Measurements from ENCODE around the gene SMCR8. TPM values are rescaled to one million over a fixed set of nuclear protein-coding genes. Genes with fewer than 3 reads are reported as not detected.

SMCR8 gene
- total RNA-seq, 1 donor from 2014 or later: 8.9 TPM

GRCh38 chr17:18324140-18325050, 9.3 kb downstream of the SMCR8 start:
- H3K27ac Mint-ChIP-seq: no peak overlapping the region
- peak; percentile 5 for TF ChIP-seq CTCF (IDR thresholded peaks at IDR 0.05)
- no peak for TF ChIP-seq EZH2phosphoT487 (IDR thresholded peaks at IDR 0.05)
- Histone ChIP-seq H3F3A (ENCODE audit: low read depth) (no peaks in the 10 kb centered on the region), H3K4me3 (no peak overlapping the region), H3K27ac (no peak overlapping the region), H3K79me2 (ENCODE audit: low read depth) (peaks cover 7% of the 10 kb centered on the region), H3K9ac (no peak overlapping the region), H4K20me1 (ENCODE audit: low read depth) (peaks cover 20% of the 10 kb centered on the region), H3K27me3 (no peaks in the 10 kb centered on the region), H3K4me2 (no peak overlapping the region), H2AFZ (replicated peaks) (no peak overlapping the region), H3K4me1 (no peaks in the 10 kb centered on the region), H3K36me3 (no peaks in the 10 kb centered on the region), H3K9me3 (ENCODE audit: low read depth) (no peaks in the 10 kb centered on the region)
- H3K4me3 Mint-ChIP-seq: no peak overlapping the region
- H3K9me3 Mint-ChIP-seq: no peaks in the 10 kb centered on the region
- DNase-seq (ENCODE audit: low spot score): no peak
- H3K4me1 Mint-ChIP-seq: peaks cover 8% of the 10 kb centered on the region
- no peaks in the 10 kb centered on the region for H3K27me3 Mint-ChIP-seq (ENCODE audit: insufficient read depth, low read depth)
- peaks cover 5% of the 10 kb centered on the region for H3K36me3 Mint-ChIP-seq

GRCh38 chr17:18326039-18326438, 10.9 kb downstream of the SMCR8 start:
- H3K27me3 ChIP-seq: no peaks in the 10 kb centered on the region
- no peaks in the 10 kb centered on the region for H3K4me1 ChIP-seq
- Mint-ChIP-seq H3K36me3 (peaks cover 9% of the 10 kb centered on the region), H3K4me3 (no peak overlapping the region), H3K27ac (no peak overlapping the region), H3K4me1 (no peaks in the 10 kb centered on the region), H3K27me3 (ENCODE audit: insufficient read depth, low read depth) (no peaks in the 10 kb centered on the region), H3K9me3 (no peaks in the 10 kb centered on the region)
- TF ChIP-seq EZH2 (IDR thresholded peaks at IDR 0.05) (no peak), EZH2phosphoT487 (IDR thresholded peaks at IDR 0.05) (no peak), CTCF (IDR thresholded peaks at IDR 0.05) (no peak)
- H3K9ac ChIP-seq: no peak overlapping the region
- no peak overlapping the region for H3K4me3 ChIP-seq
- H3K9me3 ChIP-seq (ENCODE audit: low read depth): no peaks in the 10 kb centered on the region
- H3K4me2 ChIP-seq: no peak overlapping the region
- no peaks in the 10 kb centered on the region for H3K79me2 ChIP-seq (ENCODE audit: low read depth)
- H3K27ac ChIP-seq: no peak overlapping the region
- DNase-seq (ENCODE audit: low spot score): no peak
- H3K36me3 ChIP-seq: no peaks in the 10 kb centered on the region
- no peaks in the 10 kb centered on the region for H3F3A ChIP-seq (ENCODE audit: low read depth)
- H2AFZ ChIP-seq (replicated peaks): no peak overlapping the region
- peaks cover 7% of the 10 kb centered on the region for H4K20me1 ChIP-seq (ENCODE audit: low read depth)

DNA sequence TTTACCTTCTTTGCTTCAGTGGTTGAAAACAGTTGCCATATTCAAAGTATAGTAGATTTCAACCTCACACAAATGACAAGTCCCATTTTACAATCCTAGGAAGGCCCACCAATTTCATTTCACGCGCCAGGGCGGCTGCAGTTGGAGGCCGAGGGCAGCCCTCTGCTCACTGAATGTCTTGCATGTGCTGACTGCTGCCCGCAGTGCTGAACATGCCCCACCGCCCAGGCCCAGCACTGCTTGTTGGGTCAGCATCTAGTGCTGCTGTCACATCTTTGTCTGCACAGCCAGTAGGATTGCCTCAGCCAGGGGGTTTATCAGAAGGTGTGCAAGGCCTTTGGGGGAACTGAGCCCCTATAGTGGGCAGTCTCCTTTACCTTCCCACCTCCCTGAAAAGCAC, 11.5 kb downstream of the SMCR8 start:
- Histone ChIP-seq H3K9ac (no peak overlapping the region), H4K20me1 (ENCODE audit: low read depth) (peaks cover 1% of the 10 kb centered on the region), H3K36me3 (no peaks in the 10 kb centered on the region), H3K9me3 (ENCODE audit: low read depth) (no peaks in the 10 kb centered on the region), H3K27ac (no peak overlapping the region), H3K4me3 (no peak overlapping the region), H3F3A (ENCODE audit: low read depth) (no peaks in the 10 kb centered on the region), H3K4me1 (no peaks in the 10 kb centered on the region), H3K79me2 (ENCODE audit: low read depth) (no peaks in the 10 kb centered on the region), H3K27me3 (no peaks in the 10 kb centered on the region), H3K4me2 (no peak overlapping the region), H2AFZ (replicated peaks) (no peak overlapping the region)
- Mint-ChIP-seq H3K27ac (peak overlapping the region; percentile 39), H3K36me3 (peaks cover 11% of the 10 kb centered on the region), H3K27me3 (ENCODE audit: insufficient read depth, low read depth) (no peaks in the 10 kb centered on the region), H3K4me3 (no peak overlapping the region), H3K4me1 (no peaks in the 10 kb centered on the region), H3K9me3 (no peaks in the 10 kb centered on the region)
- TF ChIP-seq CTCF (IDR thresholded peaks at IDR 0.05) (no peak), EZH2phosphoT487 (IDR thresholded peaks at IDR 0.05) (no peak), EZH2 (IDR thresholded peaks at IDR 0.05) (no peak)
- DNase-seq (ENCODE audit: low spot score): no peak
